AG04450 (cell line): Measurements from ENCODE around the gene RAPGEF1. TPM values are rescaled to one million over a fixed set of nuclear protein-coding genes. Genes with fewer than 3 reads are reported as not detected.

Experiments
- CTCF ChIA-PET: fragments of 300-600, 350-600 bp; formaldehyde crosslinking; extraction: SDS; loops from one replicate; lab custom pipeline; 2022; ENCODE audit warnings: antibody characterized with exemption, inconsistent platforms; lab: Charles Lee
- POLR2A ChIA-PET: fragments of 350-600 bp; formaldehyde crosslinking; extraction: SDS; loops from one replicate; lab custom pipeline; 2021; ENCODE audit warnings: antibody characterized with exemption, inconsistent platforms; lab: Yijun Ruan, JAX
- DNase-seq: peaks from one replicate; pipeline ENCODE4 v3.0.0-alpha.2; 2011; ENCODE audit warnings: low read depth, low spot score
- H3K27ac ChIP-seq: one replicate; pipeline ENCODE4 v1.5.1; 2012; ENCODE audit warnings: low read depth, low read length, control low read depth
- H3K27me3 ChIP-seq: one replicate; pipeline ENCODE4 v1.6.0; 2012; ENCODE audit warnings: low read length; ENCODE audit not compliant: control insufficient read depth, insufficient read depth
- H3K4me3 ChIP-seq: 2 replicates; pipeline ENCODE4 v1.5.1; 2011; ENCODE audit warnings: mild to moderate bottlenecking, low read depth, low read length, control low read depth
- H3K9me3 ChIP-seq: 2 replicates; pipeline ENCODE4 v1.5.1; 2012; ENCODE audit warnings: low read length; ENCODE audit not compliant: control insufficient read depth, insufficient read depth
- polyA plus RNA-seq: library from polyadenylated mRNA; depleted of rRNA; stranded (reverse); fragments of >200 nt; gene quantifications from 2 replicates; pipeline ENCODE4 v1.2.3, GENCODE V29; 2011
- TF ChIP-seq, protein P1 (sequence below): IDR thresholded peaks from 2 replicates; pipeline ENCODE4 v1.5.1; 2011; ENCODE audit warnings: low read depth, low read length, control low read depth, inconsistent platforms

RAPGEF1 gene
- polyA plus RNA-seq, 1 experiment = 27.6 TPM

- CTCF ChIA-PET = no interaction called here
- Histone ChIP-seq H3K27me3 (no peaks in the 10 kb centered on the region), H3K9me3 (no peaks in the 10 kb centered on the region), H3K27ac (no peak overlapping the region), H3K4me3 (no peak overlapping the region)
- TF ChIP-seq, protein P1, sequence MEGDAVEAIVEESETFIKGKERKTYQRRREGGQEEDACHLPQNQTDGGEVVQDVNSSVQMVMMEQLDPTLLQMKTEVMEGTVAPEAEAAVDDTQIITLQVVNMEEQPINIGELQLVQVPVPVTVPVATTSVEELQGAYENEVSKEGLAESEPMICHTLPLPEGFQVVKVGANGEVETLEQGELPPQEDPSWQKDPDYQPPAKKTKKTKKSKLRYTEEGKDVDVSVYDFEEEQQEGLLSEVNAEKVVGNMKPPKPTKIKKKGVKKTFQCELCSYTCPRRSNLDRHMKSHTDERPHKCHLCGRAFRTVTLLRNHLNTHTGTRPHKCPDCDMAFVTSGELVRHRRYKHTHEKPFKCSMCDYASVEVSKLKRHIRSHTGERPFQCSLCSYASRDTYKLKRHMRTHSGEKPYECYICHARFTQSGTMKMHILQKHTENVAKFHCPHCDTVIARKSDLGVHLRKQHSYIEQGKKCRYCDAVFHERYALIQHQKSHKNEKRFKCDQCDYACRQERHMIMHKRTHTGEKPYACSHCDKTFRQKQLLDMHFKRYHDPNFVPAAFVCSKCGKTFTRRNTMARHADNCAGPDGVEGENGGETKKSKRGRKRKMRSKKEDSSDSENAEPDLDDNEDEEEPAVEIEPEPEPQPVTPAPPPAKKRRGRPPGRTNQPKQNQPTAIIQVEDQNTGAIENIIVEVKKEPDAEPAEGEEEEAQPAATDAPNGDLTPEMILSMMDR = no peak
- POLR2A ChIA-PET = no interaction called here
- DNase-seq = no peak
Observed at GRCh38 chr9:131595696-131596429, 144.0 kb downstream of the RAPGEF1 start.

- TF ChIP-seq, protein P1 = no peak
- CTCF ChIA-PET = interaction anchor here (4.7 kb wide), 1 partner anchor 145 kb away, joined by 56 read pairs; the partner anchor contains the start of gene RAPGEF1
- Histone ChIP-seq H3K27me3 (no peaks in the 10 kb centered on the region), H3K27ac (no peak overlapping the region), H3K9me3 (no peaks in the 10 kb centered on the region), H3K4me3 (no peak overlapping the region)
- POLR2A ChIA-PET = no interaction called here
- DNase-seq = no peak
Observed at GRCh38 chr9:131594906-131595665, 144.8 kb downstream of the RAPGEF1 start.

DNA sequence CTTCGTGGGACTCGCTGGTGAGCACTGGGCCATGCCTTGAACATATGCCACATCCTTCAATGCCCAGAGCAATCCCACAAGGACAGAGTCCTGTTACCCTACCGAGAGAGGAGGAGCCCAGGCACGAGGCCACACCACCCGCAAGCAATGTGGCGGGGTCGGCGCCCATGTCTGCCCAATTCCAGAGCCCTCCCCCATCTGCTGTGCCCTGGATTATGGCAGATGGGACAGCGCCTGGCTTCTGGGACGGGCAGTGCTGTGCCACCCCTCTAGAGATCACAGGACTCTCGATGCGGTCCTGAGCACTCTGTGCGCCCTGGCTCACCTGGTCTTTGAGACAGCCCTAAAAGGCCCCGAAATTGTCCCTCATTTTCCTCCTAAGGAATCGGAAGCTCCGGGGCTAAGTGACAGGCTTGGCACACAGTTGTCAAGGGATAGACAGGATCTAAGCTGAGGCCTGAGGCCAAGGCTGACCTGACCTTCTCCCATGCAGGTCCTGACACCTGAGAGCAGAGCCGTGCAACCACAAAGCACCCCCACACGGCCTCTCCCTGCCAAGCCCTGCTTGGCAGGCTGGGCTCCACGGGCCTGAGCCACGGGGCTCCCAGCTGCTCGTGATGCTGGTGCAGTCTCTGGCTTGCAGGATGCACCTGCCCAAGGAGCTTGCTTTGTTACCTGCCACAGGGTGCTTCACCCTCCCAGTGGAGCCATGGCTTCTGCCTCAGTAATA is 145.8 kb downstream of the RAPGEF1 start:
- Histone ChIP-seq H3K9me3 (no peaks in the 10 kb centered on the region), H3K27me3 (no peaks in the 10 kb centered on the region), H3K27ac (no peak overlapping the region), H3K4me3 (no peak overlapping the region)
- ChIA-PET CTCF (interaction anchor here (4.7 kb wide), 1 partner anchor 146 kb away, joined by 56 read pairs; the partner anchor contains the start of gene RAPGEF1), POLR2A (interaction anchor here (0.6 kb wide), 1 partner anchor 84 kb away, joined by 3 read pairs; no protein-coding TSS in a partner anchor)
- TF ChIP-seq, protein P1 = no peak
- DNase-seq = no peak

- H3K9me3 ChIP-seq = no peaks in the 10 kb centered on the region
- H3K27ac ChIP-seq = no peak overlapping the region
- H3K27me3 ChIP-seq = no peaks in the 10 kb centered on the region
- TF ChIP-seq, protein P1 = no peak
- no peak overlapping the region for H3K4me3 ChIP-seq
- DNase-seq = no peak
- ChIA-PET CTCF (interaction anchor here (3.4 to 4.7 kb wide), 2 partner anchors 147 to 151 kb away, joined by 48 to 56 read pairs; partner anchors contain the start of gene RAPGEF1), POLR2A (interaction anchor here (0.6 kb wide), 1 partner anchor 85 kb away, joined by 3 read pairs; no protein-coding TSS in a partner anchor)
Observed at GRCh38 chr9:131593091-131593820, 146.6 kb downstream of the RAPGEF1 start.
